ENCODE results near the gene TMTC1.

Gene TMTC1

DNA sequence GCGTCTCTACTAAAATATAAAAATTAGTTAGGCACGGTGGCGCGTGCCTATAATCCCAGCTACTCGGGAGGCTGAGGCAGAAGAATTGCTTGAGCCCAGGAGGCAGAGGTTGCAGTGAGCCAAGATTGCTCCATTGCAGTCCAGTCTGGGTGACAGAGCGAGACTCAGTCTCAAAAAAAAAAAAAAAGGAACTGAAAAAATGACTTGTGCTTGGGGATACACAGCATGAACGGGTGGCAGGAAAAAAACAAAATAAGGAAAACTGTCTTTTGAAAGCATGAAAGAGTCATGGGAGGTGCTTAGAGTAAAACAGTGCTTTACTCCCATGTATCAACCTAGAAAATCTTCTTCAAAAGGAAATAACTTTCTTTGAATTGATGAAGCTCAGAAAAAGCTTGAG, 80.8 kb downstream of the TMTC1 start:
- no peak for DNase-seq
- no peak overlapping the region for H2AK5ac ChIP-seq (ENCODE audit: low read length, severe bottlenecking)

DNA sequence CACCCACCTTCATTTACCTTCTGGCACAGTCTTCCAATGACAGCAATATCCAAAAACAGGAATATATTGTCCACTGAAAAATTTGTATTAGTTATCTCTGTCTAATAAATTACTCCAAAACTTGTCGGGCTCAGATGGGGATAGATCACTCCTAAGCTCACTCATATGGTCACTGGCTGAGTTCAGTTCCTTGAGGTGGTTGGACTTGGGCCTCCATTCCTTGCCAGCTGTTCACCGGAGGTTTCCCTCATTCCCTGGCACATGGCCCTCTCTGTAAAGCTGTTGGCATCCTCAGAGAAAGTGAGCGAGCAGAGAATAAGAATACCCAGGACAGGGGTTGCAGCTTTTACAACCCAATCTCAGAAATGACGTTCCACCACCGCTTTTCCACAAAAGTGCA, 81.5 kb downstream of the TMTC1 start:
- no peak overlapping the region for H2BK5ac ChIP-seq (ENCODE audit: low read depth, low read length, poor library complexity, severe bottlenecking)
- peaks cover 3% of the 10 kb centered on the region for H3K4me1 ChIP-seq (ENCODE audit: control insufficient read depth, insufficient read depth, low read depth, low read length)
- no peak overlapping the region for H2AFZ ChIP-seq (ENCODE audit: low read depth, low read length)
- H3K18ac ChIP-seq (ENCODE audit: low read depth in 1 of 2, low read length in 2 of 2): peak overlapping the region in 1 of 2 experiments; percentile 28
- no peaks in the 10 kb centered on the region for H3K27me3 ChIP-seq (ENCODE audit: control insufficient read depth in 1 of 2, insufficient read depth in 1 of 2, low read length in 2 of 2)
- no peak overlapping the region for H3K9ac ChIP-seq (ENCODE audit: low read length)
- no peak overlapping the region for H3K23ac ChIP-seq (ENCODE audit: low read length in 2 of 2)
- DNase-seq: no peak
- H3K4ac ChIP-seq (ENCODE audit: low read depth in 1 of 2, low read length in 2 of 2): no peak overlapping the region
- no peak overlapping the region for H2AK5ac ChIP-seq (ENCODE audit: low read length, severe bottlenecking)
- WGBS: 98% methylated on average over 5 of the region's 5 CpGs
- H3K9me3 ChIP-seq (ENCODE audit: control insufficient read depth, low read length): no peaks in the 10 kb centered on the region
- no peak overlapping the region for H3K14ac ChIP-seq (ENCODE audit: low read length in 2 of 2)
- no peak overlapping the region for H4K91ac ChIP-seq (ENCODE audit: low read length)
- H3K4me3 ChIP-seq (ENCODE audit: insufficient read depth in 1 of 2, low read depth in 1 of 2, low read length in 2 of 2): no peak overlapping the region
- no peaks in the 10 kb centered on the region for H3K79me1 ChIP-seq (replicated peaks; ENCODE audit: low read length, poor library complexity, severe bottlenecking)
- no peak overlapping the region for H2BK15ac ChIP-seq (ENCODE audit: low read depth, poor library complexity, severe bottlenecking)
- H2BK12ac ChIP-seq (ENCODE audit: low read length in 2 of 2): peak overlapping the region in 1 of 2 experiments; percentile 59
- peaks cover 0 to 14% of the 10 kb centered on the region in 2 experiments for H3K36me3 ChIP-seq (ENCODE audit: control insufficient read depth in 1 of 2, insufficient read depth in 2 of 2, low read depth in 1 of 2, low read length in 2 of 2)
- no peak overlapping the region for H3K27ac ChIP-seq (ENCODE audit: low read length, poor library complexity, severe bottlenecking)
- no peak overlapping the region for H3K4me2 ChIP-seq (ENCODE audit: low read length, poor library complexity, severe bottlenecking)
- no peak overlapping the region for H2BK120ac ChIP-seq (ENCODE audit: low read depth, low read length)
- H4K8ac ChIP-seq (ENCODE audit: low read length): no peak overlapping the region

More for the DNA sequence above, 80.8 kb downstream of the TMTC1 start:
- no peak overlapping the region for H3K23ac ChIP-seq (ENCODE audit: low read length in 2 of 2)
- no peak overlapping the region for H2BK15ac ChIP-seq (ENCODE audit: low read depth, poor library complexity, severe bottlenecking)
- H3K27me3 ChIP-seq (ENCODE audit: control insufficient read depth in 1 of 2, insufficient read depth in 1 of 2, low read length in 2 of 2): no peaks in the 10 kb centered on the region
- no peak overlapping the region for H4K8ac ChIP-seq (ENCODE audit: low read length)
- H2BK12ac ChIP-seq (ENCODE audit: low read length in 2 of 2): no peak overlapping the region
- H2BK5ac ChIP-seq (ENCODE audit: low read depth, low read length, poor library complexity, severe bottlenecking): no peak overlapping the region
- peaks cover 0 to 13% of the 10 kb centered on the region in 2 experiments for H3K36me3 ChIP-seq (ENCODE audit: control insufficient read depth in 1 of 2, insufficient read depth in 2 of 2, low read depth in 1 of 2, low read length in 2 of 2)
- H3K4ac ChIP-seq (ENCODE audit: low read depth in 1 of 2, low read length in 2 of 2): no peak overlapping the region
- WGBS: over 99% methylated on average over 7 of the region's 7 CpGs
- H3K4me2 ChIP-seq (ENCODE audit: low read length, poor library complexity, severe bottlenecking): no peak overlapping the region
- H3K27ac ChIP-seq (ENCODE audit: low read length, poor library complexity, severe bottlenecking): no peak overlapping the region
- H4K91ac ChIP-seq (ENCODE audit: low read length): no peak overlapping the region
- H3K4me3 ChIP-seq (ENCODE audit: insufficient read depth in 1 of 2, low read depth in 1 of 2, low read length in 2 of 2): no peak overlapping the region
- H2BK120ac ChIP-seq (ENCODE audit: low read depth, low read length): no peak overlapping the region
- no peak overlapping the region for H3K18ac ChIP-seq (ENCODE audit: low read depth in 1 of 2, low read length in 2 of 2)
- no peak overlapping the region for H3K9ac ChIP-seq (ENCODE audit: low read length)
- H3K9me3 ChIP-seq (ENCODE audit: control insufficient read depth, low read length): no peaks in the 10 kb centered on the region
- H3K4me1 ChIP-seq (ENCODE audit: control insufficient read depth, insufficient read depth, low read depth, low read length): peaks cover 1% of the 10 kb centered on the region
- no peaks in the 10 kb centered on the region for H3K79me1 ChIP-seq (replicated peaks; ENCODE audit: low read length, poor library complexity, severe bottlenecking)
- H2AFZ ChIP-seq (ENCODE audit: low read depth, low read length): no peak overlapping the region
- H3K14ac ChIP-seq (ENCODE audit: low read length in 2 of 2): no peak overlapping the region

DNA sequence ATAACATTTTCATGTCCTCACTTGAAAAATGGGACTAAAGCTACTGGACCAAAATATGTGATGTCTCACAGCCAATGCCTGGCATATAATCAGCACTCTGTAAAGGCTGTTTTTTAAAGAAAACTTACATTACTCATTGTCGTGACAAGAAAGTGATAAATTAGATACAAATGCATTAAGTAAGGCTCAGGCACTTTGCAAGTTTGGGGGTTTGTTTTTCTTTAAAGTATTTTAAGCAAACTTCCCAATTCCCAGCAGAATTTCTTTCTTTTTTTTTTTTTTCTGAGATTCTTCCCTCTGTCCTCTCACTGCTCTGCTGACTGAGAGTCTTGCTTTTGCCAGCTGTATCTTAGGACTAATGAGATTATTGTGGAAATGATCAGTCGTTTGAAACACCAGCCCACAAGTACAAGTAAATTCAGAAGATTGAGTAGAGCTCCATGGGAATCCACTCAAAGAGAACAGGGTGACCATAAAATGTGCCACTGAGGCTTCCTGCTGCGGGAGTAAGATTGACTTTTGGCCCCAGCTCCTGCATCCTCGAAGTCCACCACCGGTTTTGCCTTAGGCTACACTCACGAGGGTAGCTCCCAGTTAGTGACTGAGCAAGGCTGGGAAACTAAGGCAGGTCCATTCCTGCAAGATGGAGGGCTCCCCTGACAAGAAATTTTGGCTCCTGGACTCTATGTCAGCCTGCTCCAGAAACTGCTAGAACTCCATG, 82.8 kb downstream of the TMTC1 start:
- H3K23ac ChIP-seq (ENCODE audit: low read length in 2 of 2): no peak overlapping the region
- H3K4me2 ChIP-seq (ENCODE audit: low read length, poor library complexity, severe bottlenecking): no peak overlapping the region
- H2AK5ac ChIP-seq (ENCODE audit: low read length, severe bottlenecking): no peak overlapping the region
- H4K8ac ChIP-seq (ENCODE audit: low read length): no peak overlapping the region
- no peak overlapping the region for H4K91ac ChIP-seq (ENCODE audit: low read length)
- no peak overlapping the region for H2BK15ac ChIP-seq (ENCODE audit: low read depth, poor library complexity, severe bottlenecking)
- no peak overlapping the region for H3K4me3 ChIP-seq (ENCODE audit: insufficient read depth in 1 of 2, low read depth in 1 of 2, low read length in 2 of 2)
- H3K4me1 ChIP-seq (ENCODE audit: control insufficient read depth, insufficient read depth, low read depth, low read length): peaks cover 3% of the 10 kb centered on the region
- no peak overlapping the region for H2BK5ac ChIP-seq (ENCODE audit: low read depth, low read length, poor library complexity, severe bottlenecking)
- peak overlapping the region; percentile 3 to 54 for H3K18ac ChIP-seq (ENCODE audit: low read depth in 1 of 2, low read length in 2 of 2)
- 73% methylated on average over 6 of the region's 6 CpGs for WGBS
- H3K36me3 ChIP-seq (ENCODE audit: control insufficient read depth in 1 of 2, insufficient read depth in 2 of 2, low read depth in 1 of 2, low read length in 2 of 2): peaks cover 0 to 14% of the 10 kb centered on the region in 2 experiments
- DNase-seq: no peak
- H3K4ac ChIP-seq (ENCODE audit: low read depth in 1 of 2, low read length in 2 of 2): no peak overlapping the region
- no peak overlapping the region for H3K27ac ChIP-seq (ENCODE audit: low read length, poor library complexity, severe bottlenecking)
- no peak overlapping the region for H2BK12ac ChIP-seq (ENCODE audit: low read length in 2 of 2)
- no peak overlapping the region for H3K14ac ChIP-seq (ENCODE audit: low read length in 2 of 2)
- H3K79me1 ChIP-seq (replicated peaks; ENCODE audit: low read length, poor library complexity, severe bottlenecking): no peaks in the 10 kb centered on the region
- no peak overlapping the region for H3K9ac ChIP-seq (ENCODE audit: low read length)
- no peaks in the 10 kb centered on the region for H3K27me3 ChIP-seq (ENCODE audit: control insufficient read depth in 1 of 2, insufficient read depth in 1 of 2, low read length in 2 of 2)
- no peak overlapping the region for H2AFZ ChIP-seq (ENCODE audit: low read depth, low read length)
- no peaks in the 10 kb centered on the region for H3K9me3 ChIP-seq (ENCODE audit: control insufficient read depth, low read length)
- H2BK120ac ChIP-seq (ENCODE audit: low read depth, low read length): no peak overlapping the region

- Histone ChIP-seq H3K4me1 (ENCODE audit: control insufficient read depth, insufficient read depth, low read depth, low read length) (peaks cover 5% of the 10 kb centered on the region), H4K8ac (ENCODE audit: low read length) (no peak overlapping the region), H2AFZ (ENCODE audit: low read depth, low read length) (no peak overlapping the region), H3K9me3 (ENCODE audit: control insufficient read depth, low read length) (no peaks in the 10 kb centered on the region), H3K4ac (ENCODE audit: low read depth in 1 of 2, low read length in 2 of 2) (no peak overlapping the region), H3K14ac (ENCODE audit: low read length in 2 of 2) (no peak overlapping the region), H3K36me3 (ENCODE audit: control insufficient read depth in 1 of 2, insufficient read depth in 2 of 2, low read depth in 1 of 2, low read length in 2 of 2) (peaks cover 0 to 6% of the 10 kb centered on the region in 2 experiments), H2AK5ac (ENCODE audit: low read length, severe bottlenecking) (no peak overlapping the region), H2BK5ac (ENCODE audit: low read depth, low read length, poor library complexity, severe bottlenecking) (no peak overlapping the region), H3K27ac (ENCODE audit: low read length, poor library complexity, severe bottlenecking) (no peak overlapping the region), H4K91ac (ENCODE audit: low read length) (no peak overlapping the region), H3K79me1 (replicated peaks; ENCODE audit: low read length, poor library complexity, severe bottlenecking) (no peaks in the 10 kb centered on the region), H3K4me3 (ENCODE audit: insufficient read depth in 1 of 2, low read depth in 1 of 2, low read length in 2 of 2) (no peak overlapping the region), H3K4me2 (ENCODE audit: low read length, poor library complexity, severe bottlenecking) (no peak overlapping the region), H2BK15ac (ENCODE audit: low read depth, poor library complexity, severe bottlenecking) (no peak overlapping the region), H3K18ac (ENCODE audit: low read depth in 1 of 2, low read length in 2 of 2) (no peak overlapping the region), H2BK12ac (ENCODE audit: low read length in 2 of 2) (no peak overlapping the region), H3K23ac (ENCODE audit: low read length in 2 of 2) (no peak overlapping the region), H2BK120ac (ENCODE audit: low read depth, low read length) (no peak overlapping the region), H3K27me3 (ENCODE audit: control insufficient read depth in 1 of 2, insufficient read depth in 1 of 2, low read length in 2 of 2) (no peaks in the 10 kb centered on the region), H3K9ac (ENCODE audit: low read length) (no peak overlapping the region)
- no peak for DNase-seq
- 60% methylated on average over 1 of the region's 1 CpG for WGBS
Measured at GRCh38 chr12:29698756-29699155, 85.0 kb downstream of the TMTC1 start.

Measured in mesenchymal stem cell (in vitro differentiated cells and primary cell).